Pancreas (tissue), 10 donors: ENCODE measurements around the gene ANKS1B. TPM values are rescaled to one million over a fixed set of nuclear protein-coding genes. Genes with fewer than 3 reads are reported as not detected.

Experiments used
- ATAC-seq, 4 donors: fragments of 200-7000 bp; cut with Tn5 transposase; one replicate each; pipeline versions ENCODE4 v1.8.0 to v1.9.1; 2020; ENCODE audit warnings: mild to moderate bottlenecking in 4 of 4, moderate library complexity in 4 of 4
- DNase-seq, 6 donors: peaks; one replicate each; pipeline ENCODE4 v3.0.0-alpha.2; 2020
- FAIRE-seq: peaks from 2 replicates; lab custom pipeline; 2012; peaks lifted over from hg19 to GRCh38; lab: Jason Lieb, UNC
- H3K27ac ChIP-seq, 4 donors: fragments of 200-600 bp; sonication (generic); 1 replicate in 3 of 4; 2 replicates in 1 of 4; pipeline versions ENCODE4 v1.5.0 to v1.8.0; 2020
- H3K27me3 ChIP-seq, 4 donors: fragments of 200-600 bp; one replicate each; pipeline ENCODE4 v1.8.0; 2021
- H3K36me3 ChIP-seq, 3 donors: fragments of 200-600 bp; sonication (generic) in 1 of 3; one replicate each; pipeline versions ENCODE4 v1.5.0 to v1.8.0; 2020 to 2021
- H3K4me1 ChIP-seq, 3 donors: fragments of 200-600 bp; one replicate each; pipeline ENCODE4 v1.8.0; 2021
- H3K4me3 ChIP-seq, 4 donors: fragments of 200-600 bp; sonication (generic) in 2 of 4; one replicate each; pipeline versions ENCODE4 v1.5.0 to v1.8.0; 2020 to 2021
- H3K9me3 ChIP-seq, 4 donors: fragments of 200-600 bp; one replicate each; pipeline ENCODE4 v1.8.0; 2021
- CTCF ChIP-seq, 4 donors: fragments of 200-600 bp; sonication (generic) in 3 of 4; IDR thresholded peaks; one replicate each; pipeline versions ENCODE4 v1.5.0 to v1.8.0; 2021; ENCODE audit warnings: antibody characterized with exemption in 4 of 4
- WGBS, 2 donors: extraction: QIAGEN DNeasy Blood & Tissue Kit; methylation state at CpG; one replicate each; pipeline ENCODE4 v1.1.7; 2013; 5-methylcytosine and 5-hydroxymethylcytosine counted together
- intact Hi-C, 3 donors: fragments of 100-400 bp; cut with DNase I; formaldehyde crosslinking; loops; one replicate each; pipeline versions ENCODE4 v1.11.1 to v1.14.2; 2022
- polyA plus RNA-seq, 2 donors: library from polyadenylated mRNA; stranded (reverse); fragments of 200-250 nt; gene quantifications; one replicate each; pipeline ENCODE4 v1.2.3, GENCODE V29; 2013
- total RNA-seq, 6 donors: library from RNA; stranded (reverse); fragmentation: NEBNext Ultra II Directional in 4 of 6; extraction: Animal tissue kit (Norgen Biotek cat#: 25700) in 4 of 6; gene quantifications; one replicate each; pipeline versions ENCODE4 v1.2.1 to v1.2.4, GENCODE V29; 2021 to 2023
- donor health status: healthy with polysubstance abuse.
- donor health status: DM: no; HTN: no; CAD: no; lungs with moderate emphysema.
- donor health status: DM: no; HTN: no; CAD: no.
- donor health status: control.
- donor health status: control.
- donor health status: Bipolar disorder and iron deficiency.
- donor health status: DM: yes; HTN: yes; CAD: no.
- donor health status: DM: no; HTN: no; CAD: no.
- donor health status: DM: no; HTN: no; CAD: no.
- donor health status: DM: yes; HTN: yes; CAD: no.

Gene ANKS1B
- total and polyA plus RNA-seq, 8 donors = 0.49 to 3.2 (median 1.9) TPM

GRCh38 chr12:99147130-99147529 lies 837.6 kb downstream of the ANKS1B start:
- no peak for TF ChIP-seq CTCF (IDR thresholded peaks at IDR 0.05)
- Histone ChIP-seq H3K27ac (no peak overlapping the region), H3K27me3 (no peaks in the 10 kb centered on the region), H3K4me3 (no peak overlapping the region), H3K4me1 (no peaks in the 10 kb centered on the region), H3K9me3 (no peaks in the 10 kb centered on the region), H3K36me3 (no peaks in the 10 kb centered on the region)
- intact Hi-C loops = no loop called here
- FAIRE-seq = no peak
- DNase-seq = no peak
- 69 to 72% methylated on average over 2 of the region's 2 CpGs for WGBS, 2 donors
- ATAC-seq = no peak

GRCh38 chr12:99146730-99147129 lies 838.0 kb downstream of the ANKS1B start:
- intact Hi-C loops = no loop called here
- H3K36me3 ChIP-seq = no peaks in the 10 kb centered on the region
- H3K27me3 ChIP-seq = no peaks in the 10 kb centered on the region
- no peak overlapping the region for H3K27ac ChIP-seq
- H3K9me3 ChIP-seq = no peaks in the 10 kb centered on the region
- DNase-seq (no peak), ATAC-seq (no peak), FAIRE-seq (no peak)
- H3K4me1 ChIP-seq = no peaks in the 10 kb centered on the region
- TF ChIP-seq CTCF (IDR thresholded peaks at IDR 0.05) = no peak
- no peak overlapping the region for H3K4me3 ChIP-seq
- 71 to 85% methylated on average over 5 of the region's 5 CpGs for WGBS, 2 donors

GRCh38 chr12:99146185-99146584 lies 838.6 kb downstream of the ANKS1B start:
- no peak overlapping the region for H3K27ac ChIP-seq
- intact Hi-C loops = no loop called here
- WGBS, 2 donors = 76 to 85% methylated on average over 5 of the region's 5 CpGs
- no peak for ATAC-seq
- FAIRE-seq = no peak
- no peak for DNase-seq
- H3K9me3 ChIP-seq = no peaks in the 10 kb centered on the region
- no peaks in the 10 kb centered on the region for H3K4me1 ChIP-seq
- no peak overlapping the region for H3K4me3 ChIP-seq
- TF ChIP-seq CTCF (IDR thresholded peaks at IDR 0.05) = no peak
- H3K36me3 ChIP-seq = no peaks in the 10 kb centered on the region
- no peaks in the 10 kb centered on the region for H3K27me3 ChIP-seq

- Histone ChIP-seq H3K27me3 (no peaks in the 10 kb centered on the region), H3K36me3 (no peaks in the 10 kb centered on the region), H3K4me1 (no peaks in the 10 kb centered on the region), H3K27ac (no peak overlapping the region), H3K4me3 (no peak overlapping the region), H3K9me3 (no peaks in the 10 kb centered on the region)
- ATAC-seq (no peak), FAIRE-seq (no peak), DNase-seq (no peak)
- intact Hi-C loops = no loop called here
- no peak for TF ChIP-seq CTCF (IDR thresholded peaks at IDR 0.05)
Measured at GRCh38 chr12:99142651-99143050, 842.1 kb downstream of the ANKS1B start.

- no peaks in the 10 kb centered on the region for H3K27me3 ChIP-seq
Measured at GRCh38 chr12:99140017-99140720, 844.6 kb downstream of the ANKS1B start.

More at GRCh38 chr12:99140017-99140720, 844.6 kb downstream of the ANKS1B start:
- Histone ChIP-seq H3K9me3 (no peaks in the 10 kb centered on the region), H3K27ac (peak overlapping the region in 2 of 4 donors; percentile 2 to 7), H3K4me3 (no peak overlapping the region), H3K36me3 (no peaks in the 10 kb centered on the region), H3K4me1 (no peaks in the 10 kb centered on the region)
- FAIRE-seq = no peak
- ATAC-seq = peak; percentile 61 to 87 (median 75)
- TF ChIP-seq CTCF (IDR thresholded peaks at IDR 0.05) = no peak
- intact Hi-C loops = no loop called here
- WGBS, 2 donors = 38 to 40% methylated on average over 7 of the region's 7 CpGs
- no peak for DNase-seq
